ENCODE measurements around the gene HOXA13. TPM values are rescaled to one million over a fixed set of nuclear protein-coding genes. Genes with fewer than 3 reads are reported as not detected.

The HOXA13 gene
- total RNA-seq, 4 donors from 2014 or later, result 0.82 to 2.4 (median 1.7) TPM

DNA sequence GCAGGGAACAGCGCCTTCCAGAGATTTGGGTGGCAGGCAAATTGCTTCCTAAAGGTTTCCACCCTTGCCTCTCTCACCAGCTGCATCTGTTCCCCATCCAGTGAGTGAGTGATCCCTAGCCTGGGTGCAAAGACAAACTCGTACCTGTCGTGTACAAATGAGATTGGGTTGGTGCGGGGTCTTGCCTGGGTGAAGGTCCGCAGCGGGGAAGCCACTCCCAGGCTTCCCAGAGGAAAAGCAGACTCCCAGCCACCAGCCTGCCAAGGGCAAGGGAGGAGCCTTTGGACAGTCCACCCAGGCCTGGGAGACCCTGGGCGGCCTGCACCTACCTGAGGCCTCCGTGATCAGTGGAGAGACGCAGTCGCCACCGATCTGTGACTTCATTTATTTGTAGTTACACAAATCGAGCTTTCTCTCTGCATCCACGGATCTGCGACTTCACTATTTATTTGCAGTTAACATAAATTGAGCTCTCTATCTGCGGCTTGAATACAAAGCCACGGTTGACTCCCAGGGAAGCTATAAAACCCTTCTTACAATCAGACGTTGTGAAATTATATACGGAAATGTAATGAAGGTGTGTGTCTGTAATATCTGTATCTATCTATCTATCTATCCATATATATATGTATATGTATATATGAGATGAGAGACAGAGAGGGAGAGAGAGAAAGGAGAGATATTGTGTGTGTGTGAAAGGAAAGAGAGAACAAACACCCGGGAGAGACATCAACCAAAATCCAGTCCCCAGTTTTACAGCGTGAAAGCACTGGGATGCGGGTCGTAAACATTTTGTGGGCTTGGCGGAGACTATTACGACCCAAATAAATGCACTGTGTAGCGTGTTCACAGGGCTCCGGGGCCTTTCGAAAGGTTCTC lies 40.4 kb downstream of the HOXA13 start:
- Histone ChIP-seq H3K27me3 (no peaks in the 10 kb centered on the region), H3K36me3 (no peaks in the 10 kb centered on the region), H3K27ac (peak overlapping the region; percentile 65 to 88 (median 81)), H3K9me3 (no peaks in the 10 kb centered on the region), H3K4me1 (peaks cover 16 to 33% of the 10 kb centered on the region in 2 donors), H3K4me3 (no peak overlapping the region)
- TF ChIP-seq POLR2A (IDR thresholded peaks at IDR 0.05), result no peak
- no peak for TF ChIP-seq CTCF (IDR thresholded peaks at IDR 0.05 in 4 of 5, conservative IDR thresholded peaks at IDR 0.05 in 1 of 5)
- ATAC-seq (no peak), DNase-seq (peak in 1 of 2 donors; percentile 10)
- in situ Hi-C loops (cut with MboI; ENCODE audit: low sequenced_read_pairs in 4 of 4) (loop anchor here in 2 of 4 donors (10.0 to 25.0 kb wide), 4 partner anchors 785 to 1295 kb away; partner anchors contain the start of genes CBX3 (in 1 of the 2) and HNRNPA2B1 (in 1 of the 2)), intact Hi-C loops (cut with DNase I; ENCODE audit: low total_unique reads) (loop anchor here (5.0 to 10.0 kb wide), 2 partner anchors 1207 to 1395 kb away; no protein-coding TSS in a partner anchor)

DNA sequence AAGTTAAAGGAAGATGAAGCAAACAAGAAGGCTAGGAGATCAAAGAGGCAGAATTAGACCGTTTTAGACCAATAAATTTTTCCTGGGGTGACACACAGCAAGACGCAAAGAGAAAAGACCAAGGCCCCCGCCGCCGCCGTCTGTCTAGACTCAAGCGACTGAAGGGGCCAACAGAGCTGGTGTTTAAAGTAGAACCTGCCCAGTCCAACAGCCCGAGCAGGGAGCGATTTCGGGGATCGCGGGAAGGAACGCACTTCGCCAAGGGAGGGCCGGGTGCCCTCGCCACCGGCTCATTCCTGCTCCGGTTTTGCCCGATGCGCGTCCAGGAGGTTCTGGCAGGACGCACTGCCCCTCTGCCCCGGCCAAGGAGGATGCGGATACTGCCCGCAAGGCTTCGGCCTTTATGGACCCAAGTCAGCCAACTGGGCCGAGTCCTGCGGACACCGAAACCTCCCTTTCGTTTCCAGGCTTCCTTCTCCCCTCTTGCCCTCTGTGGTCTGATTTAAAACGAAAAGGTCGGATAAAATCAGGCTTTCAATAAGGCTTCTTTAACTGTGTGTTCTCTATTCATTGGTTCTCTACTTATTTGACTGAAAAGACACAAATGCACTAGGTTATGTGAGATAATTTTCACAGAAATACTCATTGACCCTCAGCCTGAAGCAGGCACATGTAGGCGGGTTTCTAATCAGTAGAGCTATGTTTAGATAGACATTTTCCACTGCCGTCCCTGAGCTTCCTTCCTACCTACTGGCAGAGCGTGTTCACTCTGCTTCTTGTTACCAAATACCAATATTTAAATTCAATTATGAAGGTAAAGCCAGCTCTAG lies 41.2 kb downstream of the HOXA13 start:
- Histone ChIP-seq H3K4me1 (peaks cover 10 to 26% of the 10 kb centered on the region in 2 donors), H3K4me3 (no peak overlapping the region), H3K36me3 (no peaks in the 10 kb centered on the region), H3K27ac (no peak overlapping the region), H3K27me3 (no peaks in the 10 kb centered on the region), H3K9me3 (no peaks in the 10 kb centered on the region)
- in situ Hi-C loops (cut with MboI; ENCODE audit: low sequenced_read_pairs in 4 of 4), result loop anchor here in 2 of 4 donors (10.0 to 25.0 kb wide), 3 partner anchors 784 to 946 kb away; partner anchors contain the start of genes CBX3 (in 1 of the 2) and HNRNPA2B1 (in 1 of the 2)
- no peak for ATAC-seq
- TF ChIP-seq POLR2A (IDR thresholded peaks at IDR 0.05) (no peak), CTCF (IDR thresholded peaks at IDR 0.05 in 4 of 5, conservative IDR thresholded peaks at IDR 0.05 in 1 of 5) (no peak)
- no peak for DNase-seq
- intact Hi-C loops (cut with DNase I; ENCODE audit: low total_unique reads), result no loop called here

GRCh38 chr7:27157702-27158431 lies 42.0 kb downstream of the HOXA13 start:
- no peak overlapping the region for H3K4me3 ChIP-seq
- DNase-seq (peak in 1 of 2 donors; percentile 11), ATAC-seq (no peak)
- intact Hi-C loops (cut with DNase I; ENCODE audit: low total_unique reads) (no loop called here), in situ Hi-C loops (cut with MboI; ENCODE audit: low sequenced_read_pairs in 4 of 4) (loop anchor here in 2 of 4 donors (10.0 to 25.0 kb wide), 3 partner anchors 783 to 946 kb away; partner anchors contain the start of genes CBX3 (in 1 of the 2) and HNRNPA2B1 (in 1 of the 2))
- H3K27ac ChIP-seq, result no peak overlapping the region
- H3K4me1 ChIP-seq, result peaks cover 12 to 22% of the 10 kb centered on the region in 2 donors
- no peaks in the 10 kb centered on the region for H3K9me3 ChIP-seq
- TF ChIP-seq CTCF (IDR thresholded peaks at IDR 0.05 in 4 of 5, conservative IDR thresholded peaks at IDR 0.05 in 1 of 5) (no peak), POLR2A (IDR thresholded peaks at IDR 0.05) (no peak)
- H3K36me3 ChIP-seq, result no peaks in the 10 kb centered on the region
- no peaks in the 10 kb centered on the region for H3K27me3 ChIP-seq
